ENCODE measurements around the gene SSR2.
"Not testable (repeated sequence)": the region's sequence is repeated elsewhere in the genome, so short reads cannot be mapped to it uniquely, and the experiment has no call there.

Gene SSR2

DNA sequence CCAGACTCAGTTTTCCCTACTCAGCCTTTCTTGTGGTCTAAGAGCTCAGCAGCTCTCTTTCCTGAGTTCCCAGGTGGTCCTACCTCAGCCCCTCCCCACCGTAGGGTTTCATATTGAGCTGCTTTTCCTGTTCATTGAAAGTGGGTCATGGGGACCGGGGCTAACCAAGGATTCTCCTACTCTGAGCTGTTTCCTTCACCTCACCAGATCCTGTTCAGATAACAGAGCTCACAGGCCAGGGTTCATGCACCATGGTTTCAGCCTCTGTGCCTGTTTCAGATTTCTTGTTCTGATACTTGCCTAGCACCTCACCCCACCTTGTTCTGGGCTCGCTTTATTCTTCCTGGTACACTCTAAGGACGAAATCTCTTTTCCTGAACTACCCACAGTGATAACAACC is 24.3 kb upstream of the SSR2 start:
- peak; percentile 54 for DNase-seq

DNA sequence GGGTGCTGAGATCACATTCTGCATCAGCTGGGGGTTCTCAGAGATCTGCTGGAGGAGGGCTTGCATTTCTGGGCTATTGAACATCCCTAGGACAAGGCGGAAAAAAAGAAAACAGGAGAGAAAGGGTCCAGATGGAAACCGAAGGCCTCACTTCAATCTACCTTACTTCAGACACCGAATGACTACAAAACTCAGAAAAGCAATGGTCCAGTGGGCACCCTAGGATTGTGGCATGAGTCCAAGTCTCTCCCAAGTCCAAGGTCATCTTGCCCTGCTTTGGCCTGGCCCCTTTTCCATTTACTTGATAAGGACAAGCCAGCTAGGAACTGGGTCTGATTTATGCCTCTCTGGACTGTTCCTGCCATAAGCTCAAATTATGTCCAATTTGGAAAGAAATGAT is 22.1 kb upstream of the SSR2 start:
- no peak for DNase-seq

DNA sequence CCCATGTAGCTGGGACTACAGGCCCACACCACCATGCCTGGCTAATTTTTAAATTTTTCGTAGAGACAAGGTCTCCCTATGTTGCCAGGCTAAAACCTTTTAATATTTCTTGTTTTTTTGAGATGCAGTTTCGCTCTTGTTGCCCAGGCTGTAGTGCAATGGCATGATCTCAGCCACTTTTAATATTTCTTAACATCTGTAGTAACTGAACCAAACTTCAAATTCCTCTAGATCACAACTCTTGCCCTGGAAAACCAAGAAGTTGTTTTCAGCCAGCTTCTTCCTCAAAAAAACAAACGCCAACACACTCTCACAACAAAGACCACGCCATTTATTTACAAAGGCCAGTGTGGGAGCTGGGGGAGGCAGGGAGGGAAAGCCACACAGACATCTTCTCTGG is 14.2 kb upstream of the SSR2 start:
- DNase-seq = not testable (repeated sequence)

DNA sequence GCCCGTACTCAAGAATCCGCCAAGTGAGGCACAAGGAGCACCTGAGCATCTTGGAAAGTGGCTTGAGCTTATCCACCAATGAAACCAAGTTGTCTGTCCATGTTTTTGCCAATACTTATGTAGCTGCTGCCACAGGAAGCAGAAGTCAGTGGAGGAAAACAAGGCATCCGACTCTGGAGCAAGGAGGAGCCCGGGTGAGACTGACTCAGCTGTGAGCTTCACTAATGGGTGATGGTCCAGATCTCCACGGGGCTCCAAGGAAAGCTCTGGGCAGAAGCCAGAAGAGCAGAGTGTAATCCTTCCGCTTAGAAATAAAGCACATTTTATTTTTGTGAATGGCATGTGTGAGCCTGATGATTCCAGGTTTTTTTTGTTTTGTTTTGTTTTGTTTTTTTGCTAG is 12.3 kb upstream of the SSR2 start:
- DNase-seq = no peak

DNA sequence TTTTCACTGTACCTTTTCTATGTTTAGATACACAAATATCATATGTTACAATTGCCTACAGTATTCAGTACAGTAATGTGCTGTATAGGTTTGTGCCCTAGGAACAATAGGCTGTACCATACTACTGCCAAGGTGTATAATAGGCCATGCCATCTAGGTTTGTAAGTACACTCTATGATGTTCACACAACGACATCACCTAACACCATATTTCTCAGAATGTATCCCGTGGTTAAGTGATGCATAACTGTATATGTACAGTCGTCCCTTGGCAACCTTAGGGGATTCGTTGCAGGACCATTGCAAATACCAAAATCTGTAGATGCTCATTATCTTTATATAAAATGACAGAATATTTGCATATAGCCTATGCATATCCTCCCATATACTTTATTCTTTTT is 5.8 kb upstream of the SSR2 start:
- peak; percentile 11 for DNase-seq

DNA sequence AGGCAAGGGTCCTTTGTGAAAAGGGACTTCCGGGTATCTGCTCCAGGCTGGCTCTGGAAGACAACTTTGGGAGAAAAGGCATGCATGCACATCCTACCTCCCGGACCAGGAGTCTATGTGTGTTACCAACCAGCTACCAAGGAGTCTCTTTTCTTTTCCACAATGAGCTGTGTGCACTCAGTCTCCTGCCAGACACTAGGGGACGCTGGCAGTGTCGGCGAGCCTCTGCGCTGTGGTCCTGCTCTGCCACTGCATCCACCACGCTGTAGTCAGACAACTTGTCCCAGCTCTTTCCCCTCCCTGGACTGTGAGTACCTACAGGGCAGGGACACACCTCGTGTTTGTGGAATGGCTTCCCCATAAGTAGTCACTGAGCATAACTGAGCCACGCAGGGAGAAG is 5.1 kb upstream of the SSR2 start:
- DNase-seq = peak; percentile 32

DNA sequence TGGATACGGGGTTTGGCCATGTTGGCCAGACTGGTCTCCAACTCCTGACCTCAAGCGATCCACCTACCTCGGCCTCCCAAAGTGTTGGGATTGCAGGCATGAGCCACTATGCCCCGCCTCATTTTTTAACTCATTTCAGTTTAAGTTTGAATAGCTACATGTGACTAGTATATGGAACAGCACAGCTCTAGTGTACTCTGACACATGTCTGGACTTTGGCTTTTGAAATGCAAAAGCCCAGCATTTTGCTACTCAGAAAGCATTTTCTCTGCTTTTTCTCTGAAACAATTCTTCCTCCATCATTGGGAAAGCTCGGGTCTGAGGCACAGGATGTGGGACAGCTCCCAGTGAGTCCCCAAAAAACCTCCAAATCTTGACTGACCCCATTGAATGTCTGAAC is 4.0 kb upstream of the SSR2 start:
- DNase-seq = no peak

DNA sequence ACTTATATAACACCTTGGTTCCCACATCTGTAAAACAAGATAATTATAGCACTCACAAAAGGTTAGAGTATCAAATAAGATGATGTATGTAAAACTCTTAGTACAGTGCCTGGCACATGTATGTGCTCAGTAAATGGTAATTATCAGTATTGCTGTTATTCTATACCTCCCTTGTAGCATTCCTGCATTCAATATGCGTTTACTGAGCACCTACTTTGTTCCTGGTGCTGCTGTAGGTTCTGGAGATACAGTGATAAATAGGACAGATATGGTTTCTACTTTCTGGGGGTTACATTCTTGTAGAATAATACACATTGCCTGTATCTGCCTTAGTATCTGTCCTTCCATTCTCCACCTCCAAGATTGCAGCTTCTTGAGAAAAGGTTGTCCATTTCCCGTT is 1.2 kb upstream of the SSR2 start:
- DNase-seq = no peak

DNA sequence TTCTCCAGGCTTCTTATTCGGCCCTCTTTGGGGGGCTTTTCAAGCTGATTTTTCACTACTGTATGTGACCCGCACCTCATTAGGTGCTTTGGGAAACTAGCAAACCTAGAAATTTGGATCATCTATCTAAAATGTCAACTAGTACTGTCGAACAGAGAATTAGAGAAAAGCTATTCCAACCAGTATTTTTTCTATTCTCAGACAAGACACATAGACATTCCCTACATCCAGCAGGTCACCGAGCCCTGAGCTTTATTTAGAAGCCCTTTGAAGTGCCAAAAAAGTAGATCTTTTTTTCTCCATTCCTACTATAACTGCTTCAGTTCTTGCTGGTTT is 310 bp upstream of the SSR2 start:
- DNase-seq = no peak

DNA sequence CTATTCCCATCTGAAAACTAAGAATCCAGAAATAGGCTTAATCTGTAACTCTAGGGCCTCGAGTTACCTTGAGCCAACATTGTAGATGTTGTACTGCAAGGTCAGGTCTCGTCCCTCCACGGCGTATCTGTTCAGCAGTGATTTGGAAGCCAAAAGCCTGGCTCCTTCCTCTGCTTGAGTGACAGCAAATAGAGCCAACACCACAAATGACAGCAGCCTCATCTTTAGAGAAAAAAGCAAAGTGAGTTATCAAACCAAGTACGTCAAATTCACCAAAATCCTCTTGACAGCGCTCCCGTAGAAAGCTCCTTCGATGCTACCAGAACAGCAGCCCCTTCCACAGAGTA is 832 bp downstream of the SSR2 start:
- DNase-seq = no peak

DNA sequence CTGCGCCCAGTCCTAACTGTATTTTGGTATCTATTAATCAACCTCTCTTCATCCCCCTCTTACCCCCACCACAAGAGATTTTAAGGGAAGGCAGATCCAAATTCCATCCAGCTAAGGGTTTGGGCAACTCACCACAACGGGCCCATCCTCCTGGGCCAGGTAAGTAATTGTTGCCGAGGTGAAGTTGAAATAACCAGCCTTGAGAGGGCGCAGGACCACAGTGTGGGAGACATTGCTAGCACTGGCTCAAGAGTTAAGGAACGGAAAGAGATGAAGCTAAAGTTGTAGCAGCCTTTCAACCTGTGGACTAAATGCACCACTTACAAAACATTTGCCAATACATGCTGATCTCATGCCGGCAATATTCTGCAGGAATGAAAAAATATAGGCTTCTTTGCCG is 5.9 kb downstream of the SSR2 start:
- DNase-seq = no peak

DNA sequence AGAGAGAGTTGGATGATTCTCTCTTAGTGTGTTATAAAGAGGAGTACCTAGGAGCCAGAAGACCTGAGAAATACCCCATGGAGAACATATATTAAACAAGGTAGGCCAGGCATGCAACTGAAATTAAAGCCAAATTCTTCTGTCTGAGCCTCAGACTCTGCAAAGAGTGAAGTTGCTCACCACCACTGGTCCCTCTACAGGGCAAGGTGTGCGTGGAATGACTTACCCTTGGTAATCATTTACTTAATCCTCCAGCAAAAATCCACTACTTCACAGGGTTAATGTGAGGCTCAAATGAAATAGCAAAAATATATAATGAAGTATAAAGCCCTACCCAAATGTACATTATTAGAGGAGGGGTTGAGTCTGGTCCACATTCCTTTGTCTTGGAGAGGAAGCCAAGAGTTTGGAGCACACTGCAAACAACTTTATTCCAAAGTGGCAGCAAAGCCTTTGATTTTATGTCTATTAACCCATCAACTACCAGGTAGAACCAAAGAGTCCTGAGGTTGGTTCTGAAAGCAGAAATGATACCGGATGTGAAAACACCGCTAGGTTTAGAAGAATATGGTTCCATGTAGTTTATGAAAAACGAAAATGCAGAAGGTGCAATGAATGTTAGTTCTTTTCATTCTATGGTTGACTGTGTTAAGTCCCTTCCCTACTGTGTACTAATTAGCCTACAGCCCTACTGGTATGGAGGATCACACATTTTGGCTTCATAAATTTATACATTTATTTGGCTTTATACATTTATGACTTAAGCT is 8.5 kb downstream of the SSR2 start:
- no peak for DNase-seq

DNA sequence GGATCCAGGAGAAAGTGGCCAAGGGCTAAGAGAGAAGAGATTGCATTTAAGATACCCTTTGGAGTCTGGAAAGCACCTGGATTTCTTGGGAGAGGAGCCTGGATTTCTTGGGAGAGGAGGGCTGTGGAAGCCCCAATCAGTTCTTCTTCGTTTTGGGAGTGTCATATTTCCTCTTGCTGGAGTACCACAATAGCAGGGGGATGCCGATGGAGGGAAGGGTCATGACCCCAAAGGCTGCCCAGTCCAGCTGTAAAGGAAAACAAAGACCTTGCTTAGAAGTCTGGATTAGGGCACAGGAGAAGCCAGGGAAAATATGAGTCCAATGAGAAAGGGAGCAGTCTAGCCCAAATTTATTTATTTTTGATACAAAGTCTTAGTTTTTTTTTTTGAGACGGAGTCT is 11.3 kb downstream of the SSR2 start:
- no peak for DNase-seq

DNA sequence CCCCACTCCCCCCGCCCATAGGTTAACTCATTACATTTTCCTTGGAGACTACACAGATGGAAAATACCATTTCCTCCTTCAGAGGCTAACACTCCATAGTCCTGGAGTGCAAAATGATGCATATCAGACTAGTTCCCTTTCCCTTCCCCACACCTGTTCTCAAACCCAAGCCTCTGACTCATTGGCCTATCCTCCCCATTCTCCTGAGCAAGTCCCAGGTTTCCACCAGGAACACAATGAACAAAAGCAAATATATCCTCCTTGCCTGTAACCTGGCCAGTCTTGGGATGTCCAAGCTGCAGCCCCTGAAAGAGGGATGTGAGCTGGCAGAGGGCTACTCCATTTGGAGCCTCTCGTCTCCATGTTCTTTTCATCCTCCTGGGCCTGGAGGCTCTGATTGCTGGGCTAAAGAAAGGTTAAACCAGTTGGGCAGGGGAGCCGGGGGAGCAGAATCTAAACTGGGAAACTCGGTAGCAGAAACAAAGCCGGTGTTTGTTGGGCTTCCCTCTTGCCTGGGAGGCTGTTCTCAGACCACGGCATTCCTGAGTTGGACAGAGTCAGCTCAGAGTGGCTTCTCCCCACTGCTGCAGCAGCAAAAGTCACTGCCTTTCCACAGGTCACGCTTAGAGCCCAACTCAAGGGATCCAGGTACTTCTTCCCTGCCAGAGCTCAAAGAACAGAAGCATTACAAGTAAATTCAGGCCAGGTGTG is 13.9 kb downstream of the SSR2 start:
- no peak for DNase-seq

DNA sequence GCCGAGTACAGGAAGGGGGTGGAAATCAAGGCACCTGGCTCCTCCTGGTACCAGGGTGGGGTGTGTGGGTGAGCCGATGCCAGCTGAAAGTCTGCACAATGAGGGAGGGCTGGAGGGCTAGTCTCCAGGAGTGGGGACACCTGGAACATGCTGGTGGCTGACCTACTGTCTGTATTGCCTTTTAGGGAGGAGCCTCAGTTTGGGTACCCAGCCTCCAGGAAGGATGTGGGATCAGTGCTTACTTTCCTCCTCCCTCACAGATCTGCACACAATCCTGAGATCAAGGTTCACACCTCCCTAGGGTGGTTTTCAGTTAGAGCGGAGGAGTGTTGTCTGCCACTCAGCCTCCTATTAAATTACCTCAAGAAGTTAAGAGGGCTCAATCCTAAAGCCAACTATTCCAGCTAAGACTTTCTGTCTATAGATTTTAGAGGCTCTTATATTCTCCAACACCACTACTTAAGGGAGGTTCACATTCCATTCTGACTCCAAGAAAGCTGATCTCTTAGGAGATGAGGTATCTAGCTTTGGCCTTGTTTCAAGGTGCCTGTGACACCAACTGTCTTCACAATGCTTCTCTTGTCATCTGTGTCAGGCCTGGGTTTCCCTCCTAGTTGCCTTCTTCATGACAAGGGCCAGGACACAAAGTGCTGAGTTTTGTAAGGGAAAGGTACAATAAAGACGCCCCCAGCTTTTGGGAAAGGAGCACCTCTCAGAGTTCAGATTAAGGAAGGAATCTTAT is 15.7 kb downstream of the SSR2 start:
- peak; percentile 64 for DNase-seq

DNA sequence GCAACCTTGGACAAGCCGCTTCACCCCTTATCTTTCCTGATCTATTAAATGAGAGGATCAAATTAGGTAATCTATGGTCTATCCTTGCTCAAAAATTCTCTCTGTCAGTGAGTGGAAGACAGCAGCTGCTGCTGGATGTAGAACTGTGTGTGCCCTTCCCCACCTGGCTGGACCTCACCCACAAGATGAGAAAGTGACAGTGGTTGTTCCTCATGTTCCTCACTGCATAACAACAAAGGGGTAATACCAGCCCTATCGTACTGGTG is 16.9 kb downstream of the SSR2 start:
- no peak for DNase-seq

DNA sequence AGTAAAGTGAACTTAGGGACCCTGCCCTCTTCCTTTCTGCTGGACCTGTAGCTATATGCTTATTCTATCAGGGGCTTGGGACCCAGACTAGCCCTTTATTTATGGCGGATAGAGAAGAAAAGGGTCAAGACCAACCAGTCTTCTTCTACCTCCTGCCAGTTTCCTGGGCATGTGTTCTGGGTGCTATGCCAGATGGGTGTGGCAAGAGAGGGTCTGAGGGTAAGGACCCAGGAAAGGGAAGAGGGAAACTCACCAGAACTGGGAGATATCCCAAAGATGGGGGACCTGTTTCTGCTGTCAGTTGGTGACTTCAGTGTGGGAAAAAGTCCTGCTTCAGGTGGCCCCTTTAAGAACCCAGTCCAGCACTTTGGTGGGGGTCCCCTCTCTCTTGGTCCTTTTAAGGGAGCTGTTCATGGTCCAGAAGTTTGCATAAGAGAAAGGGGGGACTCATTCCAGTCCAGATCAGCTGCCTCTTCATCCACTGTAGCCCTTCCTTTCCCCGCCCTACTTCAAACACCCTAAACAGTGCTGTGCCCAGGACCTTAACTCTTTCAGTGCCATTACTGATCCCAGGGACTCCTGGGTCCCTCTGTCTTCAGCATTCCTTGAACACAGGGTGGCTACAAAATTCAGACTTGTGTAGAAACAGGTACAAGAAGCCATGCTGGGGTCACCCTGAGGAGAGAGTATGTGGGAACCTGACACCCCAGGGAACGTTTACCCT is 18.4 kb downstream of the SSR2 start:
- DNase-seq = no peak

DNA sequence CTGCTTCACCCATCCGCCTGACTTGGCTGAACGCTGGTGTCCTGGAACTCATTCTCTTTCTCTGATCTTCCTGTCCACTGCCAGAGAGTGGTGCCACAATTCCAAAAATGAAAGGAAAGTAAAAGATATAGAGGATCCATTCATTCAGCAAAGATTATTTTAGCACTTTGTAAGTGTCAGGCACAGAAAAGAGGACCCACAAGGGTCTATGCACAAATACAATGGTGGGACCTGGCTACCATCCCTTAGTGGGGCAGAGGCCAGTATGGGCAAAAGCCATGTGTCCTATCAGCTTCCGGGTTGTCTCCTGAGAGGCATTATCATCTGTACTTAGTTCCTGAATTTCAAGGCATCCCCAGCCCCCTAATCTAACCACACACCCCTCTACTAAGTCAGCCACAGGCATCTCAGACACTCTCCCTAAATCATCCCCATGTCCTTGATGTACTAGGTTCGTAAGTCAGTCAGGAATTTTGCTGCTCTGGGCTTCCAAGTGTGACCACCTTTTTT is 19.0 kb downstream of the SSR2 start:
- no peak for DNase-seq

DNA sequence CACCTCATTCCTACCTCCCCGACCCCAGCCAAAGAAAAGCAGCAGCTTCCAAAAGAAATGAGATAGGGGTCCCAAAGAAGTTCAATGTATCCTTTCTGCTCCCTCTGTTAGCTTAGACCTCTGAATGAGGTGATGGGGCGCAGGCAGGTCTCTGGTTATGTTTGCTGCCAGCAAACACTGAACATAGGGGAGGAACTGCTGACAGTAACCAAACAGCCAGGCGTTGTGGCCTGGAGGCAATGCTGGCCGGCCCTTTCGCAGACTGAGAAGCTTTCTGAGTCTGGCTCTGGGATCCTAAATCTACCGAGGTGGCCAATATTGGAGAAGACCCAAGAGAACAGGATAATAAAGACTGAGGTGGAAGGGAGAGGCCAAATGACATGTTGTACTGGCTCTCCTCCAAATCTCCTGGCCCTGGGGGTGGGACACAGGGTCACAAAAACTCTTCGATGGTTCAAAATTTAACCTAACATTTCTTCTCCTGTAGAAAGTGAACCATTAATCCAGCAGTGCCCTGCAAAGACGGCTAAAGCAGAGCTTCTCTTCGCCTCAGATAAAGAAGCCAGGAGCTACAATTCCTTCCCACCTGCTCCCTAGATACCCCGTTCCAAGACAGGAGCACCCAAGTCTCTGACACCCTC is 19.6 kb downstream of the SSR2 start:
- no peak for DNase-seq

DNA sequence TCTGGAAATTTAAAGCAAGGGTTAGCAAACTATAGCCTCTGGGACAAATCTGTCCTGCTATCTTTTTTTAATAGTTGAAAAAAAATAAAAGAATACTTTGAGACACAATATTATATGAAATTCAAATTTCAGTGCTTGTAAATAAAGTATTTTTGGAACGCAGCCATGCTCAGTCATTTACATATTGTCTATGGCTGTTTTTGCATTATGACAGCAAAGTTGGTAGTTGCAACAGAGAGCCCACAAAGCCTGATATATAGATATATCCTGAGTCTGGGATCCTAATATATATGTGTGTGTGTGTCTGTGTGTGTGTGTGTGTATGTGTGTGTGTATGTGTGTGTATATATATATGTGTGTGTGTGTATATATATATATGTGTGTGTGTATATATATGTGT is 20.8 kb downstream of the SSR2 start:
- DNase-seq = no peak

DNA sequence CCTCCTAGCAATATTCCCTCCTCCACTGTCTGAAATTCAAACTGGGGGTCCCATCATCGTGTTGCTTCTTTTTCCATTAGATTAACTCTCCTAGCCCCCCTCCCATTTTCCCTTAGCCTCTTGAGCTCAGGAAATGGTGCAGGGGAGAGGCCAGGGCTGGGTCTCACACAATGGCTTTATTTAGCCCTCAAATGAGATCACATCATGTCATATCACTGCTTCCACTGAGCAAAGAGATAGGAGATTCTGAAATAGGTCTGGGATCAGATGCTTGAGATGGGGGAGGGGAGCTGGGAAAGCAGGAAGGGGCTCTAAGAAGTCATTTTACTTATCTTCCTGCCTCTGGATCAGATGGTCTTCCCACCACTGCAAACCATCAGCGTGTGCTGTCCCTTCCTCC is 24.6 kb downstream of the SSR2 start:
- DNase-seq = no peak

DNA sequence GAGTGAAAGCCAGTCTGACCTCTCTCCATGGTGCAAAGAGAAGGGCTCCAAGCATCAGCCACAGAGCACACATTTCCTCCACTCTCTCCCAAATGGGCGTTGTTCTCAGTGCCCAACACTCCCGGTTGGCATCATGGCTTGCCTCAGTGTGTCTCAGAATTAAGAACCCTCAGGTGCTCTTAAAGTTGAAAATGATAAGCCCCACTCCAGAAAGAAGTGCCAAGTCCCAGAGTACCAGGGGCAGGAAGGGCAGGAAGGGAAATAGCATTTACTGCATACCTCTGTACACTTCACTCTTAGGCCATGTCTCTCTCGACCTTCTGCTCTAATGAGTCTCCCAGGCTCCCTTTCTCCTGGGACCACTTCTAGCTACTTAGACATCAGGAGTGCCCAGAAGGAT is 27.2 kb downstream of the SSR2 start:
- no peak for DNase-seq

Measured in activated CD4-positive, alpha-beta T cell treated with anti-CD3 and anti-CD28 coated beads, Interleukin-2, amount 50 U/mL, for 16 hours (primary cell).